ENCODE results near the gene C11orf86. TPM values are rescaled to one million over a fixed set of nuclear protein-coding genes. Genes with fewer than 3 reads are reported as not detected.

The C11orf86 gene
- total RNA-seq, 2 donors from 2014 or later, result not detected

GRCh38 chr11:66975405-66976027 is 412 bp downstream of the C11orf86 start:
- TF ChIP-seq, protein P1, sequence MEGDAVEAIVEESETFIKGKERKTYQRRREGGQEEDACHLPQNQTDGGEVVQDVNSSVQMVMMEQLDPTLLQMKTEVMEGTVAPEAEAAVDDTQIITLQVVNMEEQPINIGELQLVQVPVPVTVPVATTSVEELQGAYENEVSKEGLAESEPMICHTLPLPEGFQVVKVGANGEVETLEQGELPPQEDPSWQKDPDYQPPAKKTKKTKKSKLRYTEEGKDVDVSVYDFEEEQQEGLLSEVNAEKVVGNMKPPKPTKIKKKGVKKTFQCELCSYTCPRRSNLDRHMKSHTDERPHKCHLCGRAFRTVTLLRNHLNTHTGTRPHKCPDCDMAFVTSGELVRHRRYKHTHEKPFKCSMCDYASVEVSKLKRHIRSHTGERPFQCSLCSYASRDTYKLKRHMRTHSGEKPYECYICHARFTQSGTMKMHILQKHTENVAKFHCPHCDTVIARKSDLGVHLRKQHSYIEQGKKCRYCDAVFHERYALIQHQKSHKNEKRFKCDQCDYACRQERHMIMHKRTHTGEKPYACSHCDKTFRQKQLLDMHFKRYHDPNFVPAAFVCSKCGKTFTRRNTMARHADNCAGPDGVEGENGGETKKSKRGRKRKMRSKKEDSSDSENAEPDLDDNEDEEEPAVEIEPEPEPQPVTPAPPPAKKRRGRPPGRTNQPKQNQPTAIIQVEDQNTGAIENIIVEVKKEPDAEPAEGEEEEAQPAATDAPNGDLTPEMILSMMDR (IDR thresholded peaks at IDR 0.05), result no peak
- DNase-seq (ENCODE audit: low spot score), result no peak
- Histone ChIP-seq H3K27ac (no peak overlapping the region), H3K36me3 (no peaks in the 10 kb centered on the region), H3K4me1 (peaks cover 0 to 6% of the 10 kb centered on the region in 2 donors), H3K27me3 (no peaks in the 10 kb centered on the region), H3K4me3 (no peak overlapping the region), H3K9me3 (peaks cover 5 to 9% of the 10 kb centered on the region in 2 donors)

DNA sequence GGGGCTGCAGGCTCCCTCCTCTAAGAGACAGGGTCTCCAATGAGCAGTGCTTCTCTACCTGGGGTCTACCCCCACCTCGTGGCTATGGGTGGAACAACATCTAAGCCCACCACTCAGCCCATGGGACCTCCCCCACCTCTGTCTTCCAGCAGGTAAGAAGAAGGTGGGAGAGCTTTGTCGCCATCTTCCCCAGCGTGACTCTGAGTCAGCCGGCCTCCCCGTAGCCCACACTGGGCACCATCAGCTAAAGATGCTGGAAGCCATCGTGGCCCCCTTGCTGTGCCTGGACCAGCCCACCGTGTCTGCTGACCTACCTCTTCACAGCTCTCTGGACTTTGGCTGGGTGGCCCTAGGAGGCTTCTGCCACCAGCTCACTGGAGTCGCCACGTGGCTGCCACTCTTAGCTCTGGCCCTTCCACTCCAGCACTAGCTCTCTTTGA is 944 bp downstream of the C11orf86 start:
- H3K27ac ChIP-seq, result no peak overlapping the region
- DNase-seq (ENCODE audit: low spot score), result no peak
- H3K4me1 ChIP-seq, result peaks cover 0 to 5% of the 10 kb centered on the region in 2 donors
- H3K9me3 ChIP-seq, result peaks cover 5 to 9% of the 10 kb centered on the region in 2 donors
- TF ChIP-seq, protein P1 (IDR thresholded peaks at IDR 0.05), result peak in 1 of 2 donors; percentile 57
- no peaks in the 10 kb centered on the region for H3K36me3 ChIP-seq
- no peaks in the 10 kb centered on the region for H3K27me3 ChIP-seq
- no peak overlapping the region for H3K4me3 ChIP-seq

DNA sequence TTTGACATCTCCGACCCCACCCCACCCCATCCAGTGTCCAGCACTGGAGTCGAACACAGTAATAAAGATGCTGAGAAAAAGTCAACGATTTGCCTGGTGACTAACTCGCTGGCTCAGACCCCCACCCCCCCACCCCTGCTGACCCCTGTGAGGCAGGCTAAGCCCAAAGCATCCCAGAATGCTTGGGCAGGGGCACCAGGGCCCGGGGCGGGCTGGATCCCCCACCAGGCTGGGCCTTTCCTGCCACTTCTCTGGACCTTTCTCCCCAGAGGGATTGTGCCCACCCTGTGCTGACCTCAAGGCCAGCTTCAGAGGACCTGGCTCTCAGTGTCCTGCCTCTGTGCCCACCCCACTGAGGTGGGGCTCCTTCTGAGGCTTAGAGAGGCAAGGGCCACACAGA is 1.8 kb downstream of the C11orf86 start:
- Histone ChIP-seq H3K9me3 (peaks cover 5 to 9% of the 10 kb centered on the region in 2 donors), H3K27ac (no peak overlapping the region), H3K36me3 (no peaks in the 10 kb centered on the region), H3K4me3 (no peak overlapping the region), H3K27me3 (no peaks in the 10 kb centered on the region), H3K4me1 (peaks cover 0 to 7% of the 10 kb centered on the region in 2 donors)
- no peak for DNase-seq (ENCODE audit: low spot score)
- TF ChIP-seq, protein P1 (IDR thresholded peaks at IDR 0.05), result no peak

- Histone ChIP-seq H3K4me3 (no peak overlapping the region), H3K9me3 (peaks cover 5 to 9% of the 10 kb centered on the region in 2 donors), H3K36me3 (no peaks in the 10 kb centered on the region), H3K4me1 (peaks cover 0 to 8% of the 10 kb centered on the region in 2 donors), H3K27ac (no peak overlapping the region), H3K27me3 (no peaks in the 10 kb centered on the region)
- TF ChIP-seq, protein P1 (IDR thresholded peaks at IDR 0.05), result no peak
- DNase-seq (ENCODE audit: low spot score), result no peak
Measured at GRCh38 chr11:66978229-66978628, 3.1 kb downstream of the C11orf86 start.

- H3K36me3 ChIP-seq, result no peaks in the 10 kb centered on the region
- TF ChIP-seq, protein P1 (IDR thresholded peaks at IDR 0.05), result no peak
- H3K27ac ChIP-seq, result no peak overlapping the region
- no peak for DNase-seq (ENCODE audit: low spot score)
- H3K27me3 ChIP-seq, result no peaks in the 10 kb centered on the region
- H3K4me1 ChIP-seq, result peaks cover 0 to 8% of the 10 kb centered on the region in 2 donors
- H3K9me3 ChIP-seq, result peaks cover 5 to 9% of the 10 kb centered on the region in 2 donors
- no peak overlapping the region for H3K4me3 ChIP-seq
Measured at GRCh38 chr11:66978717-66979116, 3.6 kb downstream of the C11orf86 start.
